Nephron progenitor cell (in vitro differentiated cells): ENCODE data around the gene ZNF609.

Source experiments
- DNase-seq: peaks from one replicate; pipeline ENCODE4 v3.0.0; 2021
- H3K27ac Mint-ChIP-seq: 2 replicates; pipeline ENCODE4 v1.8.0; 2021; ENCODE audit warnings: mild to moderate bottlenecking, moderate library complexity, mixed read lengths
- H3K27me3 Mint-ChIP-seq: 2 replicates; pipeline ENCODE4 v1.8.0; 2021; ENCODE audit warnings: mild to moderate bottlenecking, low read depth, mixed read lengths; ENCODE audit not compliant: poor library complexity
- H3K36me3 Mint-ChIP-seq: 2 replicates; pipeline ENCODE4 v1.8.0; 2021; ENCODE audit warnings: low read depth, mixed read lengths
- H3K4me1 Mint-ChIP-seq: 2 replicates; pipeline ENCODE4 v1.8.0; 2021; ENCODE audit warnings: mixed read lengths
- H3K4me3 Mint-ChIP-seq: 2 replicates; pipeline ENCODE4 v1.8.0; 2021; ENCODE audit warnings: mild to moderate bottlenecking, moderate library complexity, mixed read lengths
- H3K9me3 Mint-ChIP-seq: 2 replicates; pipeline ENCODE4 v1.8.0; 2021; ENCODE audit warnings: mild to moderate bottlenecking, moderate library complexity, mixed read lengths
- TF ChIP-seq, protein P1 (sequence below): fragments of 200-600 bp; sonication (generic); IDR thresholded peaks from 2 replicates; pipeline ENCODE4 v1.5.0; 2021; ENCODE audit warnings: antibody characterized with exemption

Gene ZNF609

DNA sequence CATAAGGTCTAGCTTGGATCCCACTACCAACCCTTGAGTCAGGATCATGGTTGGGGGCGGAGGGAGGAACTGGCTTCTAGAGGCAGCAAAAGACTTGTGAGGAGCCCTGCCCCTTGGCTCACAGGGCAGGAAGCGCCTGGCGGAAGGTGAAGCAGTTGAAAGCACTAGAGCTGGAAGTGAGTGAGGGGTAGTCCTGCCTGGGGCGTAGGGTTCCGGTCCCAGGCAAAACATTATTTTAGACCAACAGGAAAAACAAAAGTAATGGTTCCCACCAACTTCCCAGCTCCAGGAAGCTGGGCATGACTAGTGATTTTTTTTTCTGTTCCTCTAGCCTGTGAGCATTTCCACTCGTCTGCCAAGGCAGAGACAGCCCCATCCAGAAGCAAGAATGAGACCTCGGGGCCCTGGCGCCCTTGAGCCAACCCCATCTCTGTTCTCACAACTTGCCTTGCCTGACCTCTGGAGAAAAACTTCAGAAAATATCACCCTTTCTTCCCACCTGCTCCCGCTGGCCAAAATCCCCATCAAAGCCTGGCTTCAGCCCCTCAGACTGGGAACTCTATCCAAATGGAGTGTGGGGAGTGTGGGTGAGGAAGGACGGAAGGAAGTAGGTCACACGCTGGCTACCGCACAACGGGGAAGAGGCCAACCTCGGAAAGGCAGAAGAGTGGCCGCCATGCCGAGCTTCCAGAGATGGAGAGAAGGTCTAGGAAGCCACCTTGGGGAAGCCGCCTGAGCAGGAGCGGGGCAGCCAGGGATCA, 257.5 kb downstream of the ZNF609 start:
- TF ChIP-seq, protein P1, sequence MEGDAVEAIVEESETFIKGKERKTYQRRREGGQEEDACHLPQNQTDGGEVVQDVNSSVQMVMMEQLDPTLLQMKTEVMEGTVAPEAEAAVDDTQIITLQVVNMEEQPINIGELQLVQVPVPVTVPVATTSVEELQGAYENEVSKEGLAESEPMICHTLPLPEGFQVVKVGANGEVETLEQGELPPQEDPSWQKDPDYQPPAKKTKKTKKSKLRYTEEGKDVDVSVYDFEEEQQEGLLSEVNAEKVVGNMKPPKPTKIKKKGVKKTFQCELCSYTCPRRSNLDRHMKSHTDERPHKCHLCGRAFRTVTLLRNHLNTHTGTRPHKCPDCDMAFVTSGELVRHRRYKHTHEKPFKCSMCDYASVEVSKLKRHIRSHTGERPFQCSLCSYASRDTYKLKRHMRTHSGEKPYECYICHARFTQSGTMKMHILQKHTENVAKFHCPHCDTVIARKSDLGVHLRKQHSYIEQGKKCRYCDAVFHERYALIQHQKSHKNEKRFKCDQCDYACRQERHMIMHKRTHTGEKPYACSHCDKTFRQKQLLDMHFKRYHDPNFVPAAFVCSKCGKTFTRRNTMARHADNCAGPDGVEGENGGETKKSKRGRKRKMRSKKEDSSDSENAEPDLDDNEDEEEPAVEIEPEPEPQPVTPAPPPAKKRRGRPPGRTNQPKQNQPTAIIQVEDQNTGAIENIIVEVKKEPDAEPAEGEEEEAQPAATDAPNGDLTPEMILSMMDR, result no peak
- H3K27ac Mint-ChIP-seq, result peak overlapping the region; percentile 96
- H3K9me3 Mint-ChIP-seq, result no peaks in the 10 kb centered on the region
- no peak overlapping the region for H3K4me3 Mint-ChIP-seq
- peaks cover 39% of the 10 kb centered on the region for H3K36me3 Mint-ChIP-seq
- H3K4me1 Mint-ChIP-seq, result peaks cover 27% of the 10 kb centered on the region
- H3K27me3 Mint-ChIP-seq, result no peaks in the 10 kb centered on the region
- no peak for DNase-seq

DNA sequence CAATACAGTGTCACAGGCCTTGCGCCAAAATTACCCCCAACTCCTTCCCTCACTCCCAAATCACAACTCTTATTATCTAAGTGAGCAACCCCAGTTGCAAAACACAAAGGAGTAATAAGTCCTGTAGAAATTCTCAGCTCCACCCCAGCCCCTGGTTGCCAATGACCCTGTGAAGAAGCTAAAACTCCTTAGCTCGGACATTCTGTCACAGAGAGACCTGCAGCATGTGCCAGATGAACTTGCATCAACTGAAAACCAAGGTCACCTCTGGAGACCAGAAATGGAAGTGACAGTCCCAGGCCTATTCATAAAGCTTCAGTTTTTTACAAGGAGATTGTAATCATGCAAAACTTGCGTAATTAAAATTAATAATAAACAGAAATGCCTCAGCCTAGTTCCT, 259.8 kb downstream of the ZNF609 start:
- no peak for DNase-seq
- H3K27me3 Mint-ChIP-seq, result no peaks in the 10 kb centered on the region
- TF ChIP-seq, protein P1, result no peak
- H3K4me1 Mint-ChIP-seq, result peaks cover 27% of the 10 kb centered on the region
- peaks cover 32% of the 10 kb centered on the region for H3K36me3 Mint-ChIP-seq
- no peak overlapping the region for H3K27ac Mint-ChIP-seq
- H3K4me3 Mint-ChIP-seq, result no peak overlapping the region
- no peaks in the 10 kb centered on the region for H3K9me3 Mint-ChIP-seq

DNA sequence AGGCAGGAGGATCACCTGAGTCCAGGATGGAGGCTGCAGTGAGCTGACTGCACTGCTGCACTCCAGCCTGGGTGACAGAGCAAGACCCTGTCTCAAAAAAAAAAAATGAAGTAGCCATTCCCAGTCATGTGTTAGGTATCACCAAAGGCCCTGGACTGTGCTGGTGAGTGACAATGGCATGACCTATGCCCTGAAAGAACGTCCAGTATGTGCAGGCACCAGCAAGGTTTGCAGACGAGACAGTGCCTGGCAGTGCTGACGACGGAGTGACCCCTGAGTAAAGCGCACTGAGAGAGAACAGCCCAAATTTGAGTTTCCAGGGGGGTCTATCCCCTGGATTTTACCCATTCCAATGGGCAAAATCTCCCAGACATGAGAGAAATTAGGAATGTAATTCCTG, 269.8 kb downstream of the ZNF609 start:
- H3K27me3 Mint-ChIP-seq, result no peaks in the 10 kb centered on the region
- TF ChIP-seq, protein P1, result no peak
- DNase-seq, result no peak
- peaks cover 11% of the 10 kb centered on the region for H3K36me3 Mint-ChIP-seq
- peaks cover 24% of the 10 kb centered on the region for H3K4me1 Mint-ChIP-seq
- no peak overlapping the region for H3K27ac Mint-ChIP-seq
- H3K9me3 Mint-ChIP-seq, result no peaks in the 10 kb centered on the region
- H3K4me3 Mint-ChIP-seq, result no peak overlapping the region

DNA sequence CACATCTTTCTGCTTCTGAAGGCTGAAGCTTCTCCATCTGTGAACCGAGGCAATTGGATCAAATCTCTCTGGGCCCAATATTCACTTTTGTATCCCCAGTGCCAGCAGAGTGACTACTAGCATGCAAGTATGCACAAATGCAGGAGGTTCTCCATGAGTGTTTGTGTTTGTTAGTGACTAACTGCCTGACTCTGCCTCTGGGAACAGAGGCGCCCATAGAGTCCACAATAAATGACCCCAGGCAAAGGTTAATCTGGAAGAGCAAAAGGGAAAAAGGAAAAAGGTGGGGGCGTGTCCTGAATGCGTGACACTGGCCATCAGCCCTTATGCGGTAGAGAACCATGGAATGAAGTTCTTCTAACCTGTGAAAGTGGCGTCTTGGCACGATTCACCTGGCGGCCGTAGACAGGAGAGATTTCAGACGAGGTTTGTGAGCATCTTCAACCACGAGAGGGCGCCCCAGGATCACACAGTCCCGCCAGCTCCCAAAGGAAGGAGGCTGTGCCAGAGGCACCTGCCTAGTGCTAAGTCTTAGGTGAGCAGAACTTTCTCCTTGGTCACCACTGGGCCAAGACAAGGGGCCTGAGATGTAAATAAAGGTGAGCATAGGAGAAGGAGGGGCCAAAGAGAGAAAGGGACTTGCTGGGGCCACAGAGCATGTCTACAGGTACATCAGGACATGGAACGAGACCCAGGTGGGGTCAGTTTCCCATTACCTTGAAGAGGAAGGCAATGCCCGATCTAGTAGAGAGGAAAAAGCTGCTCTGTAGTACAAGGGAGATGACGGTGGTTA, 270.8 kb downstream of the ZNF609 start:
- DNase-seq, result peak; percentile 91
- H3K9me3 Mint-ChIP-seq, result no peaks in the 10 kb centered on the region
- H3K4me1 Mint-ChIP-seq, result peaks cover 31% of the 10 kb centered on the region
- no peak overlapping the region for H3K4me3 Mint-ChIP-seq
- peaks cover 4% of the 10 kb centered on the region for H3K27me3 Mint-ChIP-seq
- no peak overlapping the region for H3K27ac Mint-ChIP-seq
- peaks cover 11% of the 10 kb centered on the region for H3K36me3 Mint-ChIP-seq
- TF ChIP-seq, protein P1, result peak; percentile 91

DNA sequence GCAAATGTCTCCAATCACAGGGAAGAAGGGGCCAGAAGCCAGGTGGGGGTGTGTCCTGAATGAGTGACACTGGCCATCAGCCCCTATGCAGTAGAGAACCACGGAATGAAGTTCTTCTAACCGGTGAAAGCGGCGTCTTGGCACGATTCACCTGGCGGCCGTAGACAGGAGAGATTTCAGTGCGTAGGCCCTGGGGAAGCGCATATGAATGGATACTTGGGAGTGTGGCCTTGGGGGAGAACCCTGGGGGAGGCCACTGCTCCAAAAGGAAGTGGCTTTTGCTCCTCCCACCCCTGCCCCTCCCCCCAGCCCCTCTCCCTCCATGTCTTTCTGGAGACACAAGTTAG, 271.4 kb downstream of the ZNF609 start:
- no peak overlapping the region for H3K27ac Mint-ChIP-seq
- H3K4me1 Mint-ChIP-seq, result peaks cover 32% of the 10 kb centered on the region
- no peak overlapping the region for H3K4me3 Mint-ChIP-seq
- no peak for DNase-seq
- TF ChIP-seq, protein P1, result no peak
- H3K9me3 Mint-ChIP-seq, result no peaks in the 10 kb centered on the region
- peaks cover 4% of the 10 kb centered on the region for H3K27me3 Mint-ChIP-seq
- peaks cover 11% of the 10 kb centered on the region for H3K36me3 Mint-ChIP-seq
